ENCODE data around the gene PCSK9.
A peak's percentile ranks its signal among the peaks of the same experiment; 100 is the strongest.

The PCSK9 gene

DNA sequence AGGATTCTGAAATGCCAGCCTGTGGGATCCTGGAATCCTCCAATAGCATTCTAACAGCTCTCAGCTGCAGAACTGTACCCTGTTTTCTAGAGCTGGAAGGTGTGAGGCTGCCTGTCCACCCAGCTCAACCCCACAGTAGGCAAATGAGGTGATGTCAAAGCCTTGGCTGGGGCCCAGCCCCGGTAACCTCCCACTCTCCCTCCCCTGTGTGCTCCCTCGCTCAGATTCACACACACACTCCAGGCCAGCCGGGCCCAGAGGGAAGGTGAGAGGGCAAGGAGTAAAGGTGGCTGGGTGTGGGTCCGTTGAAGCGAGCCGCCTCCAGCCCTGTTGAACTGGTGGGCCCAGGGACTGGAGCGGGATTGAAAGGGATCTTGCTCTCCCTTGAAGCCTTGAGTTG is 40.7 kb upstream of the PCSK9 start, which contains the start of gene BSND:
TSS of gene BSND (plus strand) at position 257 of the 400 bp plus-strand sequence. CDS start 254 bp downstream, outside the sequence.
- peak; percentile 67 for DNase-seq (ENCODE audit: low spot score)
- in situ Hi-C loops (cut with MboI; ENCODE audit: low sequenced_read_pairs, unreplicated experiment) = loop anchor here (5.0 kb wide), 1 partner anchor 46 kb away; no protein-coding TSS in a partner anchor
- TF ChIP-seq, protein P1, sequence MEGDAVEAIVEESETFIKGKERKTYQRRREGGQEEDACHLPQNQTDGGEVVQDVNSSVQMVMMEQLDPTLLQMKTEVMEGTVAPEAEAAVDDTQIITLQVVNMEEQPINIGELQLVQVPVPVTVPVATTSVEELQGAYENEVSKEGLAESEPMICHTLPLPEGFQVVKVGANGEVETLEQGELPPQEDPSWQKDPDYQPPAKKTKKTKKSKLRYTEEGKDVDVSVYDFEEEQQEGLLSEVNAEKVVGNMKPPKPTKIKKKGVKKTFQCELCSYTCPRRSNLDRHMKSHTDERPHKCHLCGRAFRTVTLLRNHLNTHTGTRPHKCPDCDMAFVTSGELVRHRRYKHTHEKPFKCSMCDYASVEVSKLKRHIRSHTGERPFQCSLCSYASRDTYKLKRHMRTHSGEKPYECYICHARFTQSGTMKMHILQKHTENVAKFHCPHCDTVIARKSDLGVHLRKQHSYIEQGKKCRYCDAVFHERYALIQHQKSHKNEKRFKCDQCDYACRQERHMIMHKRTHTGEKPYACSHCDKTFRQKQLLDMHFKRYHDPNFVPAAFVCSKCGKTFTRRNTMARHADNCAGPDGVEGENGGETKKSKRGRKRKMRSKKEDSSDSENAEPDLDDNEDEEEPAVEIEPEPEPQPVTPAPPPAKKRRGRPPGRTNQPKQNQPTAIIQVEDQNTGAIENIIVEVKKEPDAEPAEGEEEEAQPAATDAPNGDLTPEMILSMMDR (IDR thresholded peaks at IDR 0.05; ENCODE audit: borderline replicate concordance, control extremely low read depth, extremely low read depth, insufficient read depth, missing control alignments) = no peak

DNA sequence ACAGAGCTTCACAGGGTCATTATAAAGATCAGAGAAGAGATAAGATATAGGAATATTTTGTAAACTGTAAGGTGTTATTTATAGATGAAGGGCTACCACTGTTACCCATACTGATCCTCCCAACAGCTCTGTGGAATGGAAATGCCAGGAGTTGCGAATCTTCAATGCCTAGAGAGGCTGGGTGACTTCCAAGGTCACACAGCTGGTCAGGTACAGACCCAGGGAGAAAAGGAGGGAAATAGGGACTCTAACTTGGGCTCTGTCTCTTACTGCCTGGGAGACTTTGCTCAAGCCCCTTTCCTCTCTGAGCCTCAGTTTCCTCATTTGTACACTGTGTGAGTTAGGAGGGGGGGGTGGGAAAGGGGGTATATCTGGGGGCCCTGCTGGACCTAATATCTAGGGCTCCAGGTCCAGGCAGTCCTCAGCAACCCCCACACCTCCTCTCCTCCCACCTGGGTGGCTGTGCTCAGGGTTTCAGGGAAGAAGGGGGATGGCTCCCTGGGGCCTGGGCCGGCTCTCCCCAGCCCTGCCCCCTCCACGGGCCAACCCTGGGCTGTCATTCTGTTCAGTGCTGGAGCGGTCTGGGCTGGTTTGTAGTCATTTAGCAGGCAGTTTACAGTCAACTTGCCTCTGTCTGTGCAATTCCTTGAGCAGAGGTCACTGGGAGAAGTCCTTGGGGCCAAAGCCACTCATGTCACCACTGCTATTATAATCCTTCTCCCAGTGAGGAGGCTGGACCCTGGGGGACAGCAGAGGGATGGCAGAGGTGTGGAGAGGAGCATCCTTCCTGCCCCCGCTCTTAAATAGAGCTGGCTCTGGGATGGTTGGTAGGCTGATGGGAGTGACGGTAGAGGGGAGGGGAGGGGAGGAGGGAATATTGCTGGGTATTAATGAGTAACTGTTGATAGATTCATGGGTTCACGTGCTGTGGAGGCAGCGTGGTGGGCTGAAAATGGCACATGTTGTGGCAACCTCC is 39.0 kb upstream of the PCSK9 start:
- in situ Hi-C loops (cut with MboI; ENCODE audit: low sequenced_read_pairs, unreplicated experiment) = no loop called here
- TF ChIP-seq, protein P1 (IDR thresholded peaks at IDR 0.05; ENCODE audit: borderline replicate concordance, control extremely low read depth, extremely low read depth, insufficient read depth, missing control alignments) = no peak
- DNase-seq (ENCODE audit: low spot score) = no peak

DNA sequence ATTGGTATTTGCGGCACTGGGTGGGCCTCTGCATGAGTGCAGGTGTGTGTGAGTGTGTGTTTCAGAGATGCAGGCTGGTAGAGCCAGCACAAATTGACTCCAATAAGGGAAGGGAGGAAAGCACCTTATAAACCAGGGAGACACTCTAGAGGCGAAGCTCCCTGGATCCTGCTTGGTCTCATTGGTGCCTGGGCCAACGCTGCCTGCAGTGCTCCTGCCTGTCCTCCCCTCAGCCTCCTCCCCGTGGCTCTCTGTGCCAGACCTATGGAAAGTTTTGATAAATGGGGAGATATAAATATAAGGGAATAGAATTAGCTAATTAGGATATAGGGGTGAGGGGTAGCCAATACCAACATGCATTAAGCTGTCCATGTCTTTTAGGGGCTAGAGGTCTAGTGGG is 38.0 kb upstream of the PCSK9 start:
- no peak for DNase-seq (ENCODE audit: low spot score)
- TF ChIP-seq, protein P1 (IDR thresholded peaks at IDR 0.05; ENCODE audit: borderline replicate concordance, control extremely low read depth, extremely low read depth, insufficient read depth, missing control alignments) = no peak
- in situ Hi-C loops (cut with MboI; ENCODE audit: low sequenced_read_pairs, unreplicated experiment) = no loop called here

DNA sequence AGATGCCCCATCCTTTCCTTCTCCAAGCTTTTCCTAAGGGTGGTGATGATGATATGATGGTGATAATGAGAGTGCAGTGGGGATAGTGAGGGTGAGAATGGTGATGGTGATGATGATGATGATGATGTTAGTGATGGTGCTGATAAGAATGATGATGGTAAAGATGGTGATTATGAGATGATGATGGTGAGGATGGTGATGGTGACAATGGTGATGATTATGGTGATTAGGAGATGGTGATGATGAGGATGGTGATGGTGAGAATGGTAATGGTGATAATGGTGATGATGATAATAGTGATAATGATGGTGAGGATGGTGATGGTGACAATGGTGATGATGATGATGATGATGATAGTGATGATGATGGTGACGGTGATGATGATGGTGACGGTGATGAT is 36.7 kb upstream of the PCSK9 start:
- DNase-seq (ENCODE audit: low spot score) = no peak
- in situ Hi-C loops (cut with MboI; ENCODE audit: low sequenced_read_pairs, unreplicated experiment) = no loop called here

DNA sequence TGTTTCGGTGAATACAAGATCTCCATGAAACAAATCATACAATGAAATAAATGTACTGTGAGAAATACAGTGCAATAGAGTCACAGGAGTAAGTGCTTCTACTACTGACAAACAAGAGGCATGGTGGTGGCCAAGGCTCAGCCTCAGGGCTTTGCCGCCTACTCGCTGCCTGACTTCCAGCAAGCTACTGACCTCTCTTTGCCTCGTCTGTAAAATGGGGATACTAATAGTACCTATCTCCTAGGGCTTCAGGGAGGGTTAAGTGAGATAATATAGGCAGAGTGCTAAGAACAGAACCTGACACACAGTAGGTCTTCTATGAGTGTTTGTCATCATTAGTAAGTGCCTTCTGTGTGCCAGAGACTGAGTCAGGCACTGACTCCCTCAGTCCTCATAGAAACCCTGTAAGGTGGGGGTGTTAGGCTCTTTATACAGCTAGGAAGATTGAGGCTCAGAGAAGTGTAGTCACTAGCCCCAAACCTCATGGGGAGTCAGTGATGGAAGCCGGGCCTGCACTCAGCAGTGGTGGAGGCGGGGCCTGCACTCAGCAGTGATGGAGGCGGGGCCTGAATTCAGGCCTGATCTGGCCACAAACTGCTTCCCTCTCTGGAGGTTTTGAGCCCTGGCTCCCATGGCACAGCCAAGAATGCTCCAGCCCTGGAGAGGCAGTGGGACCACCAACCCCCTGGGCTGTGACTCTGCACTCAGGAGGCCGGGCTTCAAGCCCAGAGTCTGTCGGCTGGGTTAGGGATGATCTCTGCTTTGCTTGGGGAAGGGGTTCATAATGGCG is 33.8 kb upstream of the PCSK9 start:
- in situ Hi-C loops (cut with MboI; ENCODE audit: low sequenced_read_pairs, unreplicated experiment) = no loop called here
- TF ChIP-seq, protein P1 (IDR thresholded peaks at IDR 0.05; ENCODE audit: borderline replicate concordance, control extremely low read depth, extremely low read depth, insufficient read depth, missing control alignments) = no peak
- DNase-seq (ENCODE audit: low spot score) = no peak

More for the DNA sequence above, 36.7 kb upstream of the PCSK9 start:
- TF ChIP-seq, protein P1 (IDR thresholded peaks at IDR 0.05; ENCODE audit: borderline replicate concordance, control extremely low read depth, extremely low read depth, insufficient read depth, missing control alignments) = no peak

DNA sequence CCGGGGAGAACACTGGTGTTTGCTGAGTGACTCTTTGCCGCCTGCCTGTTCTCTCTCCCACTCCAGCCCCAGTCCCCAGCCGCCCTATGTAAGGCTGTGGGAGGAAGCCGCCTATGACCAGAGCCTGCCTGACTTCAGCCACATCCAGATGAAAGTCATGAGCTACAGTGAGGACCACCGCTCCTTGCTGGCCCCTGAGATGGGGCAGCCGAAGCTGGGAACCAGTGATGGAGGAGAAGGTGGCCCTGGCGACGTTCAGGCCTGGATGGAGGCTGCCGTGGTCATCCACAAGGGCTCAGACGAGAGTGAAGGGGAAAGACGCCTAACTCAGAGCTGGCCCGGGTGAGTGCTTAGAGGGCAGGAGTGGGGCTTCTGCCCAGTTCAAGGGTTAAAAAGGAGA is 32.4 kb upstream of the PCSK9 start:
- TF ChIP-seq, protein P1 (IDR thresholded peaks at IDR 0.05; ENCODE audit: borderline replicate concordance, control extremely low read depth, extremely low read depth, insufficient read depth, missing control alignments) = no peak
- in situ Hi-C loops (cut with MboI; ENCODE audit: low sequenced_read_pairs, unreplicated experiment) = no loop called here

More for the DNA sequence above, 32.4 kb upstream of the PCSK9 start:
- DNase-seq (ENCODE audit: low spot score) = no peak
